ENCODE data around the gene SSBP4. TPM values are rescaled to one million over a fixed set of nuclear protein-coding genes. Genes with fewer than 3 reads are reported as not detected.

The SSBP4 gene
- total and polyA plus RNA-seq, 2 experiments from 2014 or later: 44.4 to 52.0 TPM

- Histone ChIP-seq H3F3A (replicated peaks; ENCODE audit: low read depth) (peaks cover 10% of the 10 kb centered on the region; the same call in 1 of the 2 replicates), H4K20me1 (replicated peaks; ENCODE audit: insufficient read depth) (no peaks in the 10 kb centered on the region; the same call in 1 of the 2 replicates), H3K79me2 (replicated peaks; ENCODE audit: insufficient read depth) (peaks cover 38% of the 10 kb centered on the region), H2AFZ (no peak overlapping the region), H3K27ac (ENCODE audit: low read depth) (no peak overlapping the region; the same call in 1 of the 2 replicates), H3K36me3 (ENCODE audit: insufficient read depth) (no peaks in the 10 kb centered on the region), H3K4me2 (no peak overlapping the region), H3K4me1 (ENCODE audit: insufficient read depth) (no peaks in the 10 kb centered on the region), H3K9me2 (ENCODE audit: insufficient read depth) (no peaks in the 10 kb centered on the region), H3K27me3 (ENCODE audit: insufficient read depth) (no peaks in the 10 kb centered on the region), H3K4me3 (no peak overlapping the region)
- Mint-ChIP-seq H3K27me3 (ENCODE audit: insufficient read depth, low read depth, poor library complexity) (peaks cover 20% of the 10 kb centered on the region), H3K36me3 (ENCODE audit: low read depth) (no peaks in the 10 kb centered on the region; the same call in 2 of the 3 replicates), H3K4me1 (peaks cover 27% of the 10 kb centered on the region), H3K9me3 (0 out of 3 replicates have a peak, but pooled peaks cover 5% of the 10 kb centered on the region), H3K4me3 (no peak overlapping the region), H3K27ac (peak overlapping the region; percentile 23; the same call in 1 of the 2 replicates)
- ATAC-seq (no peak), DNase-seq (ENCODE audit: low spot score) (no peak)
- no peak for TF ChIP-seq NANOG (IDR thresholded peaks at IDR 0.05; ENCODE audit: borderline replicate concordance)
- TF ChIP-seq EZH2 (IDR thresholded peaks at IDR 0.05; ENCODE audit: low read depth, unreplicated experiment): no peak
- TF ChIP-seq CTCF (conservative IDR thresholded peaks at IDR 0.05; ENCODE audit: low read depth in 2 of 2): no peak
- TF ChIP-seq POLR2AphosphoS5 (IDR thresholded peaks at IDR 0.05; ENCODE audit: low read depth): no peak
- TF ChIP-seq ZNF114 (CRISPR knock-in tag; IDR thresholded peaks at IDR 0.05): no peak
- no peak for TF ChIP-seq STAT1 (IDR thresholded peaks at IDR 0.05; ENCODE audit: unreplicated experiment)
- TF ChIP-seq ZNF331 (CRISPR knock-in tag; IDR thresholded peaks at IDR 0.05; ENCODE audit: low read depth): no peak
- no peak for TF ChIP-seq ETS1 (IDR thresholded peaks at IDR 0.05)
- no peak for TF ChIP-seq CREB1 (CRISPR knock-in tag; IDR thresholded peaks at IDR 0.05; ENCODE audit: low read depth)
- no peak for TF ChIP-seq ZNF462 (CRISPR knock-in tag; IDR thresholded peaks at IDR 0.05)
- no peak for TF ChIP-seq EZH2phosphoT487 (IDR thresholded peaks at IDR 0.05; ENCODE audit: unreplicated experiment)
- no peak for TF ChIP-seq JUNB (IDR thresholded peaks at IDR 0.05; ENCODE audit: unreplicated experiment)
- TF ChIP-seq, protein P1, sequence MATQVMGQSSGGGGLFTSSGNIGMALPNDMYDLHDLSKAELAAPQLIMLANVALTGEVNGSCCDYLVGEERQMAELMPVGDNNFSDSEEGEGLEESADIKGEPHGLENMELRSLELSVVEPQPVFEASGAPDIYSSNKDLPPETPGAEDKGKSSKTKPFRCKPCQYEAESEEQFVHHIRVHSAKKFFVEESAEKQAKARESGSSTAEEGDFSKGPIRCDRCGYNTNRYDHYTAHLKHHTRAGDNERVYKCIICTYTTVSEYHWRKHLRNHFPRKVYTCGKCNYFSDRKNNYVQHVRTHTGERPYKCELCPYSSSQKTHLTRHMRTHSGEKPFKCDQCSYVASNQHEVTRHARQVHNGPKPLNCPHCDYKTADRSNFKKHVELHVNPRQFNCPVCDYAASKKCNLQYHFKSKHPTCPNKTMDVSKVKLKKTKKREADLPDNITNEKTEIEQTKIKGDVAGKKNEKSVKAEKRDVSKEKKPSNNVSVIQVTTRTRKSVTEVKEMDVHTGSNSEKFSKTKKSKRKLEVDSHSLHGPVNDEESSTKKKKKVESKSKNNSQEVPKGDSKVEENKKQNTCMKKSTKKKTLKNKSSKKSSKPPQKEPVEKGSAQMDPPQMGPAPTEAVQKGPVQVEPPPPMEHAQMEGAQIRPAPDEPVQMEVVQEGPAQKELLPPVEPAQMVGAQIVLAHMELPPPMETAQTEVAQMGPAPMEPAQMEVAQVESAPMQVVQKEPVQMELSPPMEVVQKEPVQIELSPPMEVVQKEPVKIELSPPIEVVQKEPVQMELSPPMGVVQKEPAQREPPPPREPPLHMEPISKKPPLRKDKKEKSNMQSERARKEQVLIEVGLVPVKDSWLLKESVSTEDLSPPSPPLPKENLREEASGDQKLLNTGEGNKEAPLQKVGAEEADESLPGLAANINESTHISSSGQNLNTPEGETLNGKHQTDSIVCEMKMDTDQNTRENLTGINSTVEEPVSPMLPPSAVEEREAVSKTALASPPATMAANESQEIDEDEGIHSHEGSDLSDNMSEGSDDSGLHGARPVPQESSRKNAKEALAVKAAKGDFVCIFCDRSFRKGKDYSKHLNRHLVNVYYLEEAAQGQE (IDR thresholded peaks at IDR 0.05; ENCODE audit: unreplicated experiment): no peak
Observed at GRCh38 chr19:18480006-18480691, 61.0 kb downstream of the SSBP4 start.
